ENCODE results near the gene ALMS1. TPM values are rescaled to one million over a fixed set of nuclear protein-coding genes. Genes with fewer than 3 reads are reported as not detected.

The ALMS1 gene
- total and polyA plus RNA-seq, 2 of the 4 experiments (the other 2 are of a cell fraction) = 20.8 to 52.8 TPM

DNA sequence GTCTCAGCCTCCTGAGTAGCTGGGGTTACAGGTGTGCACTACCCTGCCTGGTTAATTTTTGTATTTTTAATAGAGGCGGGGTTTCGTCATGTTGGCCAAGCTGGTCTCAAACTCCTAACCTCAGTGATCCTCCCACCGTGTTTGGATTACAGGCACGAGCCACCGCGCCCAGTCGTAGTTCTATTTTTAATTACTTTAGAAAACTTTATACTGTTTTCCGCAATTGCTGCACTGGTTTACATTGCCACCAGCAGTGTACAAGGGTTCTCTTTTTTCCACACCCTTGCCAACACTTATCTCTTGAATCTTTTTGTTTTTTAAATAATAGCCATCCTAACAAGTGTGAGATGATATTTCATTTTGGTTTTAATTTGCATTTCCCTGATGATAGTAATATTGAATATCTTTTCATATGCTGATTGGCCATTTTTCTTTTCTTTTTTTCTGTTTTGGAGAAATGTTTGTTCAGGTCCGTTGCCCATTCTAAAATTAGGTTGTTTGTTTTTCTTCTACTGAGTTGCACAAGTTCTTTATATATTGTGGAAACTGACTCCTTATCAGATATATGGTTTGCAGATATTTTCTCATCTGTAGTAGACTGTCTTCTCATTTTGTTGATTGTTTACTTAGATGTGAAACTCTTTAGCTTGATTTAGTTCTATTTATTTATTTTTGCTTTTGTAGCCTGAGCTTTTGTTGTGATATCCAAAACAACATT, 16.9 kb downstream of the ALMS1 start:
- H3K27me3 ChIP-seq (ENCODE audit: control insufficient read depth, insufficient read depth, low read length) = no peaks in the 10 kb centered on the region
- no peak for TF ChIP-seq CEBPB (IDR thresholded peaks at IDR 0.05; ENCODE audit: low read depth, low read length)
- TF ChIP-seq, protein P1, sequence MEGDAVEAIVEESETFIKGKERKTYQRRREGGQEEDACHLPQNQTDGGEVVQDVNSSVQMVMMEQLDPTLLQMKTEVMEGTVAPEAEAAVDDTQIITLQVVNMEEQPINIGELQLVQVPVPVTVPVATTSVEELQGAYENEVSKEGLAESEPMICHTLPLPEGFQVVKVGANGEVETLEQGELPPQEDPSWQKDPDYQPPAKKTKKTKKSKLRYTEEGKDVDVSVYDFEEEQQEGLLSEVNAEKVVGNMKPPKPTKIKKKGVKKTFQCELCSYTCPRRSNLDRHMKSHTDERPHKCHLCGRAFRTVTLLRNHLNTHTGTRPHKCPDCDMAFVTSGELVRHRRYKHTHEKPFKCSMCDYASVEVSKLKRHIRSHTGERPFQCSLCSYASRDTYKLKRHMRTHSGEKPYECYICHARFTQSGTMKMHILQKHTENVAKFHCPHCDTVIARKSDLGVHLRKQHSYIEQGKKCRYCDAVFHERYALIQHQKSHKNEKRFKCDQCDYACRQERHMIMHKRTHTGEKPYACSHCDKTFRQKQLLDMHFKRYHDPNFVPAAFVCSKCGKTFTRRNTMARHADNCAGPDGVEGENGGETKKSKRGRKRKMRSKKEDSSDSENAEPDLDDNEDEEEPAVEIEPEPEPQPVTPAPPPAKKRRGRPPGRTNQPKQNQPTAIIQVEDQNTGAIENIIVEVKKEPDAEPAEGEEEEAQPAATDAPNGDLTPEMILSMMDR (conservative IDR thresholded peaks at IDR 0.05; ENCODE audit: low read depth, low read length) = no peak
- no peak for TF ChIP-seq MXI1 (IDR thresholded peaks at IDR 0.05; ENCODE audit: borderline replicate concordance, low read depth, low read length)
- no peak for TF ChIP-seq FOS (IDR thresholded peaks at IDR 0.05; ENCODE audit: low read depth, low read length)
- no peak for TF ChIP-seq RFX5 (IDR thresholded peaks at IDR 0.05; ENCODE audit: low read depth, low read length)
- TF ChIP-seq RAD21 (IDR thresholded peaks at IDR 0.05; ENCODE audit: low read length) = no peak
- TF ChIP-seq, protein P2, sequence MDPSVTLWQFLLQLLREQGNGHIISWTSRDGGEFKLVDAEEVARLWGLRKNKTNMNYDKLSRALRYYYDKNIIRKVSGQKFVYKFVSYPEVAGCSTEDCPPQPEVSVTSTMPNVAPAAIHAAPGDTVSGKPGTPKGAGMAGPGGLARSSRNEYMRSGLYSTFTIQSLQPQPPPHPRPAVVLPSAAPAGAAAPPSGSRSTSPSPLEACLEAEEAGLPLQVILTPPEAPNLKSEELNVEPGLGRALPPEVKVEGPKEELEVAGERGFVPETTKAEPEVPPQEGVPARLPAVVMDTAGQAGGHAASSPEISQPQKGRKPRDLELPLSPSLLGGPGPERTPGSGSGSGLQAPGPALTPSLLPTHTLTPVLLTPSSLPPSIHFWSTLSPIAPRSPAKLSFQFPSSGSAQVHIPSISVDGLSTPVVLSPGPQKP (IDR thresholded peaks at IDR 0.05; ENCODE audit: borderline replicate concordance, low read depth, low read length) = no peak
- H3K14ac ChIP-seq (replicated peaks; ENCODE audit: low read depth, low read length) = no peak overlapping the region
- in situ Hi-C loops (cut with MboI; ENCODE audit: low sequenced_read_pairs) = loop anchor here (25.0 kb wide), 1 partner anchor 110 kb away; no protein-coding TSS in a partner anchor
- no peak overlapping the region for H3K27ac ChIP-seq (ENCODE audit: insufficient read depth, low read length)
- no peak overlapping the region for H2BK20ac ChIP-seq (ENCODE audit: low read depth, low read length)
- H3K9me1 ChIP-seq (ENCODE audit: insufficient read depth, low read length) = no peaks in the 10 kb centered on the region
- H4K20me1 ChIP-seq (ENCODE audit: insufficient read depth, low read length) = no peaks in the 10 kb centered on the region; the same call in 1 of the 2 replicates
- 100% methylated on average over 2 of the region's 9 CpGs; no CpG with 5 or more reads in 1 of the 2 experiments for WGBS, 2 experiments (ENCODE audit: extremely low coverage in 2 of 2, insufficient read length in 1 of 2)
- no peak overlapping the region for H4K91ac ChIP-seq (ENCODE audit: insufficient read depth, low read depth, low read length)
- no peak overlapping the region for H4K8ac ChIP-seq (ENCODE audit: low read depth in 2 of 2, low read length in 2 of 2)
- no peak overlapping the region for H3K23ac ChIP-seq (ENCODE audit: low read depth, low read length)
- H2BK120ac ChIP-seq (ENCODE audit: low read depth, low read length) = no peak overlapping the region
- H2AFZ ChIP-seq (replicated peaks; ENCODE audit: low read length, poor library complexity) = no peak overlapping the region
- H3K4me1 ChIP-seq (ENCODE audit: control insufficient read depth, insufficient read depth, low read length) = no peaks in the 10 kb centered on the region
- H2BK15ac ChIP-seq (ENCODE audit: low read depth, low read length) = no peak overlapping the region
- H4K5ac ChIP-seq (ENCODE audit: low read depth, low read length) = no peak overlapping the region
- peaks cover 2% of the 10 kb centered on the region; the same call in 1 of the 2 replicates for H3K9me3 ChIP-seq (ENCODE audit: control insufficient read depth, insufficient read depth, low read length)
- H3K4me3 ChIP-seq (ENCODE audit: insufficient read depth, low read depth, low read length) = no peak overlapping the region
- no peak overlapping the region for H3K56ac ChIP-seq (ENCODE audit: extremely low read depth, insufficient read depth, low read length)
- no peak overlapping the region for H3K4ac ChIP-seq (ENCODE audit: low read depth, low read length)
- DNase-seq (no peak), ATAC-seq (ENCODE audit: low read depth) (no peak)
- 0 out of 2 replicates have a peak, but pooled peaks cover 2% of the 10 kb centered on the region for H3K36me3 ChIP-seq (ENCODE audit: control insufficient read depth, insufficient read depth, low read length)
- H3K9ac ChIP-seq (ENCODE audit: low read depth, low read length) = no peak overlapping the region
- CTCF ChIA-PET = no interaction called here
- dilution Hi-C loops (cut with HindIII; ENCODE audit: low sequenced_read_pairs, unreplicated experiment) = no loop called here
- no peak overlapping the region for H2AK5ac ChIP-seq (ENCODE audit: low read depth, low read length)
- POLR2A ChIA-PET (ENCODE audit: unreplicated experiment) = no interaction called here
- no TSS peak for BruUV-seq (replicated peaks)
- intact Hi-C loops (cut with micrococcal nuclease) = no loop called here
- no peak overlapping the region for H2AK9ac ChIP-seq (replicated peaks; ENCODE audit: low read depth, low read length, poor library complexity)
- no peak overlapping the region for H3K4me2 ChIP-seq (ENCODE audit: low read depth, low read length)
- no peak overlapping the region for H2BK5ac ChIP-seq (ENCODE audit: low read depth, low read length, poor library complexity, severe bottlenecking)
- H3K18ac ChIP-seq (ENCODE audit: low read depth, low read length) = no peak overlapping the region
- peaks cover 3 to 13% of the 10 kb centered on the region in 2 experiments; a peak in 2 of 4 replicates for H3K79me1 ChIP-seq (ENCODE audit: low read depth in 1 of 2, low read length in 2 of 2)

Measured in IMR-90 (cell line).